ENCODE measurements around the gene HBA1. TPM values are rescaled to one million over a fixed set of nuclear protein-coding genes. Genes with fewer than 3 reads are reported as not detected.
A peak's percentile ranks its signal among the peaks of the same experiment; 100 is the strongest.
"Not testable (repeated sequence)": the region's sequence is repeated elsewhere in the genome, so short reads cannot be mapped to it uniquely, and the experiment has no call there.

The HBA1 gene
- not detected for total RNA-seq

DNA sequence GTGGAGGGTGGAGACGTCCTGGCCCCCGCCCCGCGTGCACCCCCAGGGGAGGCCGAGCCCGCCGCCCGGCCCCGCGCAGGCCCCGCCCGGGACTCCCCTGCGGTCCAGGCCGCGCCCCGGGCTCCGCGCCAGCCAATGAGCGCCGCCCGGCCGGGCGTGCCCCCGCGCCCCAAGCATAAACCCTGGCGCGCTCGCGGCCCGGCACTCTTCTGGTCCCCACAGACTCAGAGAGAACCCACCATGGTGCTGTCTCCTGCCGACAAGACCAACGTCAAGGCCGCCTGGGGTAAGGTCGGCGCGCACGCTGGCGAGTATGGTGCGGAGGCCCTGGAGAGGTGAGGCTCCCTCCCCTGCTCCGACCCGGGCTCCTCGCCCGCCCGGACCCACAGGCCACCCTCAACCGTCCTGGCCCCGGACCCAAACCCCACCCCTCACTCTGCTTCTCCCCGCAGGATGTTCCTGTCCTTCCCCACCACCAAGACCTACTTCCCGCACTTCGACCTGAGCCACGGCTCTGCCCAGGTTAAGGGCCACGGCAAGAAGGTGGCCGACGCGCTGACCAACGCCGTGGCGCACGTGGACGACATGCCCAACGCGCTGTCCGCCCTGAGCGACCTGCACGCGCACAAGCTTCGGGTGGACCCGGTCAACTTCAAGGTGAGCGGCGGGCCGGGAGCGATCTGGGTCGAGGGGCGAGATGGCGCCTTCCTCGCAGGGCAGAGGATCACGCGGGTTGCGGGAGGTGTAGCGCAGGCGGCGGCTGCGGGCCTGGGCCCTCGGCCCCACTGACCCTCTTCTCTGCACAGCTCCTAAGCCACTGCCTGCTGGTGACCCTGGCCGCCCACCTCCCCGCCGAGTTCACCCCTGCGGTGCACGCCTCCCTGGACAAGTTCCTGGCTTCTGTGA is at the start of gene HBA1:
TSS of gene HBA1 (plus strand) at position 204 of the 906 bp plus-strand sequence. CDS start at position 241, 37 bp downstream.
- DNase-seq, result not testable (repeated sequence)

DNA sequence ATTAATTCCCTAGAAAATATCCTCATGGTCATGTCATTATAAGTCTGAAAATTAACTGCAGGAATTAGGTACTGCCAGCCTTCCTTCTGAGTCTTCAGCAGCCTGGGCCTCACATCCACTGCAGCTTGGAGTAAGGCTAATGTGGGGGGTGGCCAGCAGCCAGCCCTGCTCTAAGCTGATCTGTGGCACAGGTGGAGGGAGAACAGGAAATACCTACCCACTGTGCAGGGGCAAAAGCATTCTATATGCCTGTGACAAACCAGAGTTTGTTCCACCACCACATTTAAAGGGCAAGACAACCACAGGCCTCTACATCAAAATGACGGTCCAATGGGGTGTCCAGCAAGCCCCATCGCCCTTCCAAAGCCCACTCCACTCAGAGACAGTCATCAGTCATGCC is 47.4 kb upstream of the HBA1 start:
- DNase-seq, result no peak

DNA sequence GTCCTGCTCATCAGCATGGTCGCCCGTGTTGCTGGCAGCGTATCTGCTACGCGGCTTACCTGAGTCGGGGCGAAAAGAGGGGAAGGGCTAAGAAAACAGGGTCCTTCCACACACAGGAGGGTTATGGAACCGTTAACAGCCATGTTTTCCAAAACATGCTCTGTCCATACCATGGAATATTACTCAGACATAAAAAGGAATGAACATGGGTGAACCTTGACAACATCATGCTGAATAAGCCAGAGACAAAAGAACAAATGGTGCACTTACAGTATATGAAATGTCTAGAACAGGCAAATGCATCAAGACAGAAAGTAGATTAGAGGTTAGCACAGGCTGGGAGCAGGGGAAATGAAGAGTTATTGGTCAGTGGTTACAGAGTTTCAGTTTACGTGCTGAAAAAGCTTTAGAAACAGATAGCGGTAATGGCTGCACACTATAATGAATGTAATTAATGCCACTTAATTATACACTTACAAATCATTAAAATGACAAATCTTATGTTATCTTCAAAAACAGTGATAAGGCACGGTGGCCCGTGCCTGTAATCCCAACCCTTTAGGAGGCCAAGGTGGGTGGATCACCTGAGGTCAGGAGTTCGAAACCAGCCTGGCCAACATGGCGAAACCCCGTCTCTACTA is 45.8 kb upstream of the HBA1 start:
- DNase-seq, result no peak

DNA sequence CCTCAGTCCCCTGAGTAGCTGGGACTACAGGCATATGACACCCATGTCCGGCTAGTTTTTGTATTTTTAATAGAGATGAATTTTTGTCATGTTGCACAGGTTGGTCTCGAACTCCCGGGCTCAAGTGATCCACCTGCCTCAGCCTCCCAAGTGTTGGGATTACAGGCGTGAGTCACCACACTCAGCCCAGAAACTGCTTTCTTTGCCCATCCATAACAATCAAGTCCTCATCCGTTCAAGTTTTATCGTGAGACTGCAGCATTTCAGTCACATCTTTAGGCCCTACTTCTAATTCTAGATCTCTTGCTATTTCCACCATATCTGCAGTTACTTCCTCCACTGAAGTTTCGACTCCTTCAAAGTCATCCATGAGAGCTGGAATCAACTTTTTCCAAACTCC is 44.4 kb upstream of the HBA1 start:
- DNase-seq, result no peak

DNA sequence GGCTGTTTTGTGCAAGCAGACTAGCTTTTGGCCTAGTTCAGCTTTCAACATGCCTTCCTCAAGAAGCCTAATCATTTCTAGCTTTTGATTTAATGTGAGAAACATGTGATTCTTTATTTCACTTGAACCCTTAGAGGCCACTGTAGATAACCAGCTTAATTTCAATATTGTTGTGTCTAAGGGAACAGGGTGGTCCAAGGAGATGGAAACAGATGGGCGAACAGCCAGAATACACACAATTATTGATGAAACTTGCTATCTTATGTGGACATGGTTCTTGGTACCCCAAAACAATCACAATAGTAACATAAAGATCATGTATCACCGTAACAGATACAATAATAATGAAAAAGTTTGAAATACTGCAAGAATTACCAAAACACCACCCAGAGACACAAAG is 42.8 kb upstream of the HBA1 start:
- DNase-seq, result no peak

DNA sequence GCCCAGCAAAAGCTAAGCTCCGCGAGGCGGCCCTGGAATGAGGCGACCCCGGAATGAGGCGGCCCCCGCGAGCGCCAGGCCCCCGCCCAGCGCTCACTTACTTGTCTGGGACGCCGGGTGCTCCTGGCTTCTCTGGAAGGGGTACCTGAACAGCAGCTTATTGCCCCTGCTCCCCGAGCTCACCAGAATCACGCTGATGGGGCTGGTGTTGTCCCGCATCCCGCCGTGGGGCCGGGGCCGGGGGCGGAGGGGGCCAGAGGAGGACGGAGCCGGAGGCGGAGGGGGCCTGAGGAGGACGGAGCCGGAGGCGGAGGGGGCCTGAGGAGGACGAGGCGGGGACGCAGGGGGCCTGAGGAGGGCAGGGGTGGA is 38.4 kb upstream of the HBA1 start:
- DNase-seq, result peak; percentile 15

DNA sequence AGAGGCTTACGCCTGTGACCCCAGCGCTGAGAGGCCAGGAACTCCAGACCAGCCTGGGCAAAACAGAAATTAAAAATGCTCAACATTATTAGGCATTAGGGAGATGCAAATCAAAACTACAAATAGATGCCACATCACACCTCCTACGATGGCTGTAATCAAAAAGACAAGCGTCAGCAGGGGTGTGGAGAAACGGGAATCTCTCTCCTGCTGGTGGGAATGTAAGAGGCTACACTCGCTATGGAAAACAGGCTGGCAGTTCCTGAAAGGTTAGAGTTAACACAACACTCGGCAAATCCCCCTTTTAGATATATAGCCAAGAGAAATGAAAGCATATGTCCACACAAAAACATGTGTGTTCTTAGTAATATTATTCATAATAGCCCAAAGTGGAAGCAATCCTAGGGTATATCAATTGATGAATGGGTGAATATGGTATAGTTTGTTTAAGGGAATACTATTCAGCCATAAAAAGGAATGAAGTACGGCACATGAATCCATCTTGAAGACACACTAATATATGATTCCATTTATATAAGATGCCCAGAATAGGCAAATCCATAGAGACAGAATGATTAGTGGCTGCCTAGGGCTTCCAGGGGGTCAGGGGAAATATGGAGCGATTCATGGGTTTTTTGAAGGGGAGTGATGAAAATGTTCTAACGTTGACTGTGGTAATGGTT is 36.2 kb upstream of the HBA1 start:
- no peak for DNase-seq

DNA sequence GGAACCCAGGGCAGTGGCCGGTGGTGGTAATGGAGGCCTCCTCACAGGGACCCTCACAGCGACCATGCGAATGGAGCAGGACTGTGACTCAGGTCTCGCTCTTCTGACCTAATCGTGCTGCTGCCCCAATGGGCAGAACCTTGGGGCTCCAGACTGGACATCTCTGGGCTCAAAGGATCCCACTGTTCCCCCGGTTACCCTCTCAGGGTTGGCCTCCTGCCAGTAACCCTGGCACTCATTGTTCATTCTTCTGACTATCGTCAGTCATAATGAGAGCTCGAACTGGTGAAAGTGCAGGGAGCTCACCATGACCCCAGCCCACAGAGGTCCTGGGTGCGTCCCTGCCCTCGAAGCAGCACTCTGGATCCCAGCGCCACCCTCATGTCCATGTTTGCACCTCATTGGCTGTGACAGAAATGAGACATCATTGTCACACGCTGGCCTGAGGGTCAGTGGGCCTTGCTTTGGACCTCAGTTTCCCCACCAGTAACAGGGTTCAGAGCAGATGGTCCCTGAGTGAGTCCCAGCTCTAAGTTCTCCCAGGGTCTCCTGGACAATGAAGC is 34.0 kb upstream of the HBA1 start:
- DNase-seq, result no peak

DNA sequence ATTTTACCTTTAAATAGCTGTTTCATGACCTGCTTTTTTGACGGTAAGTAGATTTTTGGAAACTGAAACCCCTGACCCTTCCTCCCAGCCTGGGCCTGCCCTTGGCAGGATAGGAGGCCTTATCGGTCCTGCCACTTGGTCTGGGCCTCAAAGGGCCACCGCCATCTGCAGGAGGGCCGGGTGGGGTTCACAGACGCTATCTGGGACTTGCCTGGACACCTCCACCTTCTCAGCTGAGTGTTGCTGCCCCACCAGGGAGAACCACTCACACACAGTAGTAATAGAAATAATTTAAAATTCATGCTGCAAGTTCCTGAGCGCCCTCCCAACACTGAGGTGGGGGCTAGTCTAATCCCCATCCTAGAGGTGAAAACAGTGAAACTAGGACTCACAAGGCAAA is 33.4 kb upstream of the HBA1 start:
- DNase-seq, result no peak

DNA sequence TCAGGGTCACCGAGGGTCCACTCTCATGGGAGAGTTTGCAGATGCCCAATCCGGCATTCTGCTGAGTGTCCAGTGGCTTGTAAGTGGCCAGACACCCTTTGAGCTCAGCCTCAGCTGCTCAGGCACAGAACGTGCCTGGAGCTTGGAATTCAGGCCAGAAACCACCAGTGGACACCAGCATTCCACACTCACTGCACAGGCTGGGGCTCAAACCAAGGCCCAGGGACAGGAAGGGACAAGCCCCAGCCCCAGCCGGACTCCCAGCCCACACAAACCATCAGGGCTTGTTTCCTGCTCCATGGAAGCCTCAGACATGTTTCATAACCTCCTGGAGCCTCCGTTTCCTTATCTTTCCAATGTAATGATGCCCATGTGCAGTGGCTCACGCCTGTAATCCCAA is 33.0 kb upstream of the HBA1 start:
- no peak for DNase-seq

DNA sequence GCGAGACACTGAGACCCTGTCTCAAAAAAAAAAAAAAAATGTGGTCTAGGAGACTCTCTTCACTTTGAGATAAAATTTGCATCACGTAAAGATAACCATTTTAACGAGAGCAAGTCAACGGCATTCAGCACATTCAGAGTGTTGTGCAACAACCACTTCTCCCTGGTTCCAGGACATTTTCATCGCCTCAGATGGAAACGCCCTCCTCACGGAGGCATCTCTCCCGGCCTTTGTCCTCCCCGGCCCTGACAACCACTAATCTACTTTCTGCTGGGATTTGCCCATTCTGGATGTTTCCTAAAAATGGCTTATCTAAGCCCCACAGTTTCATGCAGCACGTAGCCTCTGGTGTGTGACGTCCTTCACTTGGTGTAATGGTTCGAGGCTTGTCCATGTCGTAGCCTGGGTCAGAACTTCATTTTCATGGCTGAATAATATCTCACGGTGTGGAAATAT is 31.7 kb upstream of the HBA1 start:
- DNase-seq, result no peak

DNA sequence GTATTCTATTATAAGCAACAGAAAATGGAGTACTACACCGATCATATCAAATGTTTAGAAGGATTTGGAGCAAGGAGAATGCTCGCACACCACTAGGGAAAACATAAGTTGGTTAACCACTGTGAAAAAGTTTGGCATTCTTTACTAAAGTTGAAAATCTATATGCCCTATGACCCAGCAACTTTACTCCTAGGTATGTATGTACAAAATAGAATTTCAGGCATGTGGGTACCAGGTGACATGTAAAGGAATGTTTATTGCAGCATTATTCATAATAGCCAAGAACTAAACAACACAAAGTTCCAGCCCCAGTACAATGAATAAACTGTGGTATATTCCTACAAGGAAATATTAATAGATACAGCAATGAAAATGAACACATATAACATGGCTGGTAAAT is 29.8 kb upstream of the HBA1 start:
- DNase-seq, result no peak

DNA sequence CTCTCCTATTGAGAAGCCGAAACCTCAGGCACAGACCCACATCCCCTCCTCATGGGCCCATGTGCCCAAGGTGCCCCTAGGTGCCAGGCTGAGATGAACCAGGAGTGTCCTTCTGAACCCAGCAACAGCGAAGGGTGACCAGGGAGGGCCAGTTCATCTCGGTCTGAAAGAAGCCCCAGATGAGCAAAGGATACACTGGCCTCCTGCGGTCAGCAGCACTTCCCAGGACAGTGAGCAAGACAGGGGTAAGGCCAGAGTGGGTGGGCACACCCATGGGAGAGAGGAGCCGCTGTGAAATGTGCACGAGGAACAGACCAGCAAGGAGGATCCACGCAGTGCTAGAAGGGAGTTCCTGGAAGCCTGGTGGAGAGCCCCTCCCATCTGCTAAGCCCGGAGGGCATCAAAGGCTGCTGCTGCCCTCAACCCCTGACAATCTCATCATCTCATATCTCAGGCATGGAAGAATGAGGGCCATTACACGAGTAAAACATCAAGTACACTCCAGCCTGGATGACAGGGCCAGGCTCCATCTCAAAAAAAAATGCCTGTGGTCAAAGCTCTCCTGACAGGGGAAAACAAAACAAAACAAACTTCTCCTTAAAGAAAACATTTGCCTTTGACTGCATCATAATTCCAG is 27.3 kb upstream of the HBA1 start:
- DNase-seq, result no peak

DNA sequence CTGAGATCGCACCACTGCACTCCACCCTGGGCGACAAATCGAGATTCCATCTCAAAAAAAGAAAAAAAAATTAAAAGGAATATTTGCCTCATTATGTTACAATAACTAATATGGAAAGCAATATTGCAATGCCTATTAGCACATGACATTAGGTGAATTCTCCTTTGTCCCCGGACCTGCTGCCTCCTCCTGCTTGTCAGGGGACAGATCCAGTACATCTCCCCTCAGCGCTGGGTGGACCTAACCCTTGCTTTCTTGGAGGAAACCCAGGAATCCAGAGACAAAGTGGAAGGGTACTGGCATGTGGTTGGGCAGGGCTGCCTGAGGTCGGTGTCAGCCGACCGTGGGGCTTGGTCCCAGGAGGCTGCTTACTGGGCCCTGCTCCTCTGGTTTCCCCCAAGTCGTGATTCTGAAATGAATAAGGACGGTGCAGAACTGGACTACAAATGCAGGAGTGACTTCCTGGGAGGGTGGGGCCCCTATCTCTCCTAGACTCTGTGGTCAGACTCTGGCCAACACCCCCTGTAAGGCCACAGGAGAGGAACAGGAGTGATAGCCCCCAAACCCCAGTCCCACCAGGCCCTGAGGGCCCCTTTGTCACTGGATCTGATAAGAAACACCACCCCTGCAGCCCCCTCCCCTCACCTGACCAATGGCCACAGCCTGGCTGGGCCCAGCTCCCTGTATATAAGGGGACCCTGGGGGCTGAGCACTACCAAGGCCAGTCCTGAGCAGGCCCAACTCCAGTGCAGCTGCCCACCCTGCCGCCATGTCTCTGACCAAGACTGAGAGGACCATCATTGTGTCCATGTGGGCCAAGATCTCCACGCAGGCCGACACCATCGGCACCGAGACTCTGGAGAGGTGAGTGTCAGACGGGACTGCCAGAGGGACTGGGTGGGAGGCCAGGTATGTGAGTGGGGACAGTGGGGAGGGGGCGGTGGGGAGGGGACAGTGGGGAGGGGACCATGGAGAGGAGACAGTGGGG is 24.0 kb upstream of the HBA1 start, which contains the start of gene HBZ:
TSS of gene HBZ (plus strand) at position 504 of the 988 bp plus-strand sequence. CDS start at position 770, 266 bp downstream.
- DNase-seq, result no peak

DNA sequence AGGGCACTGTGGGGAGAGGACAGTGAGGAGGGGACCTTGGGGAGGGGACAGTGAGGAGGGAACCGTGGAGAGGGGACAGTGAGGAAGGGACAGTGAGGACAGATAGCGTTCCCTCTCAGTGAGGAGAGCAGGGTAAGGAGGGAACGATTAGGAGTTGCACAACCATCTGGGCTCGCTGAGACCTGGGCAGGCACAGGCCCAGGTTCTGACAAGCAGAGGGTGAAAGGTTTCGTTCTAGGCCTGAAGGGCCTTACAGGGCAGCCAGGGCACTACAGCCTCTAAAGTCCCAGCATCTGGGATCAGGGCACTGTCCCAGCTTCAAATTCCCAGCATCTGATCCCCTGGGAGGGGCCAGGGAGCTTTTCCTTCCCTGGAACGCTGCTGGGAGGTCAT is 23.4 kb upstream of the HBA1 start:
- not testable (repeated sequence) for DNase-seq

DNA sequence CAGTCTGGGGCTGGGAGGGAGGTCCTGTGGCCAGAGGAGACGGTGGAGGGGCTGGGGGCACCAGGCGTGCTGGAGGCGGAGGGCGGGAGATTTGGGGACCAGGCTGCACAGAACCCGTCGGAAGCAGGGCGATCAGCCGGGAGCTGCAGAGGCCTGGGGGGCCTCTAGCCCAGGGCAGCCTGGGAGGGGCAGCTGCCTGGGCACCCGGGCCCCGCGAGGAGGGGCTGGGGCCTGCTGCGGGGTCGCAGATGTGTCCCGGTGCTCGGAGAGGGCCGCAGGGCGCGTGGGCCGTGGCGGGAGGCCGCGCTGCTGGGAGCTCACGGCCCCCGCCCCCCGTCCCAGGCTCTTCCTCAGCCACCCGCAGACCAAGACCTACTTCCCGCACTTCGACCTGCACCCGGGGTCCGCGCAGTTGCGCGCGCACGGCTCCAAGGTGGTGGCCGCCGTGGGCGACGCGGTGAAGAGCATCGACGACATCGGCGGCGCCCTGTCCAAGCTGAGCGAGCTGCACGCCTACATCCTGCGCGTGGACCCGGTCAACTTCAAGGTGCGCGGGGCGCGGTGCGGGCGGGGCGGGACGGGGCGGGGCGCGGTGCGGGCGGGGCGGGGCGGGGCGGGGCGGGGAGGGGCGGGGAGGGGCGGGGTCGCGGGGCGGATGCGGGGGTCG is 22.8 kb upstream of the HBA1 start:
- DNase-seq, result not testable (repeated sequence)

DNA sequence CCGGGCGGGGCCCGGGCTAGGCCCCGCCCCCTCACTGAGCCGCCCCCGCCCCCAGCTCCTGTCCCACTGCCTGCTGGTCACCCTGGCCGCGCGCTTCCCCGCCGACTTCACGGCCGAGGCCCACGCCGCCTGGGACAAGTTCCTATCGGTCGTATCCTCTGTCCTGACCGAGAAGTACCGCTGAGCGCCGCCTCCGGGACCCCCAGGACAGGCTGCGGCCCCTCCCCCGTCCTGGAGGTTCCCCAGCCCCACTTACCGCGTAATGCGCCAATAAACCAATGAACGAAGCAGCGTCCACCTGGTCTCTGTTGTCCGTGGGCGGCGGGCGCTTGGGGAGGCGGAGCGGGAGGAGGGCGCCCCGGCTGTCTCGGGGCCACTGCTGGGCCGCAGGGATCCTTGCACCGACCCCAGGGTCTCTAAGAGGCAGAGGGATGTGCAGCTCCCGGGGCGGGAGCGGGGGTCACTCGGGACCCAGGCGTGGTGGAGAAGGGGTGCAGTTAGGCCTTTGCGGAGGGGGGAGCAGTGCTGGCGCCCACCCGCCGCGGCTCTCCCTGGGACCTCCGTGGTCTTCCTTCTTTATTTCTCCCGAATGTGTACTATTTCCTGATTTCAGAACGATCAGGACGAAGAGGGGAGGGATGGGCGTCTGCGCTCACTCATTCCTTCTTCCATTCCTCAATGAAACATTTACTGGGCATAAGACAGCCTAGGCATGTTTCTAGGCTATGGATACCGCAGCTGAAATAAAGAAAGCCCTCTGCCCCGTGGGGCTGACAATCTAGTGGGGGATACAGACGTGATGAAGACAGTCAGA is 22.1 kb upstream of the HBA1 start:
- DNase-seq, result no peak

DNA sequence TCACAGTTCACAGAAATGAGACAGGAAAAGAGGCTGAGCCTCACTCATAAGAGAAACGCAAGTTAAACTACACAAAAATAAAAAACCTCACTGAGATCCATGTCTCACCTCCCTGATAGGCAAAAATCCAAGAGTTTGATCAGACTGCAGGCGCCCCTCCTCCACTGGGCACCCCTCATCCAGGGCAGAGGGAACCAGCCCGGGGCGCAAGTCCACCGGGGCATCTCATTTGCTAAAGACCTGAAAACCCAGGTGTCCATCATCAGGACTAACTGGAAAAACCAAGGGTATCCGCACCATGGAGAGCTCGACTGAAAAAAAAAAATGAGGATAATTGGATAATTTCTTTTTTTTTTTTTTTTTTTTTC is 21.5 kb upstream of the HBA1 start:
- DNase-seq, result no peak

DNA sequence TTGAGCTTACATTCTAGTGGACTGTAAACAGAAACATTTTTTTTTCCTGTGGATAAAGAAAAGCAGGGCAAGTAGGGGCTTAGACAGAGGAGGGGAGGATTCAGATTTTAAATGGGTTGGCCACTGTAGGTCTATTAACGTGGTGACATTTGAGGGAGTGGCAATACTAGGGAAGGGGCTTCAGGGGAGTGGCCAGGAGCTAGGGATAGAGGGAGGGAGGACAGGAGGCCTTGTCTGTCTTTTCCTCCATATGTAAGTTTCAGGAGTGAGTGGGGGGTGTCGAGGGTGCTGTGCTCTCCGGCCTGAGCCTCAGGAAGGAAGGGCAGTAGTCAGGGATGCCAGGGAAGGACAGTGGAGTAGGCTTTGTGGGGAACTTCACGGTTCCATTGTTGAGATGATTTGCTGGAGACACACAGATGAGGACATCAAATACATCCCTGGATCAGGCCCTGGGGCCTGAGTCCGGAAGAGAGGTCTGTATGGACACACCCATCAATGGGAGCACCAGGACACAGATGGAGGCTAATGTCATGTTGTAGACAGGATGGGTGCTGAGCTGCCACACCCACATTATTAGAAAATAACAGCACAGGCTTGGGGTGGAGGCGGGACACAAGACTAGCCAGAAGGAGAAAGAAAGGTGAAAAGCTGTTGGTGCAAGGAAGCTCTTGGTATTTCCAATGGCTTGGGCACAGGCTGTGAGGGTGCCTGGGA is 17.2 kb upstream of the HBA1 start:
- DNase-seq, result no peak

Data from effector CD4-positive, alpha-beta T cell (primary cell).